GM19328 (cell line): ENCODE data around the gene CTBS.

Experiments
- ATAC-seq: cut with Tn5 transposase; IDR thresholded peaks from one replicate; pipeline ENCODE4 v1.9.1; 2021; ENCODE audit warnings: mild to moderate bottlenecking, moderate library complexity; ENCODE audit not compliant: unreplicated experiment

The CTBS gene

DNA sequence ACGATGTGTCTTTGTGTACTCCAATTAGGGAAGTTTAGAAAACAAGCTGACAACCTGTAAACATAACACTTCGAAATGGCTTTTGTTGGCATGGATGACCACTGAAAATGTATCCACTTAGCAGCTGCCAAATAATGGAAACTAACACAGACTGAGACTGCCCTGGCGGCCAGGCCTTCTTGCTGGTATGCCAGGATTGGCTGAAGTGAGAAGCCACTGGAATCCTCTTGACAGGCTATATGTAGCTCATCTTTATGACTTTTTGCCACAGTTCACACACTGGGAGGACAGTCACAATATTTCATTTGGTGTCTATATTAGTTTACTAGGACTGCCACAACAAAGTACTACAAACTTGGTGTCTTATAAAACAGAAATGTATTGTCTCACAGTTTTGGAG lies 12.9 kb upstream of the CTBS start:
- ATAC-seq: no peak

GRCh38 chr1:84585803-84586202 lies 11.6 kb upstream of the CTBS start:
- ATAC-seq: no peak

DNA sequence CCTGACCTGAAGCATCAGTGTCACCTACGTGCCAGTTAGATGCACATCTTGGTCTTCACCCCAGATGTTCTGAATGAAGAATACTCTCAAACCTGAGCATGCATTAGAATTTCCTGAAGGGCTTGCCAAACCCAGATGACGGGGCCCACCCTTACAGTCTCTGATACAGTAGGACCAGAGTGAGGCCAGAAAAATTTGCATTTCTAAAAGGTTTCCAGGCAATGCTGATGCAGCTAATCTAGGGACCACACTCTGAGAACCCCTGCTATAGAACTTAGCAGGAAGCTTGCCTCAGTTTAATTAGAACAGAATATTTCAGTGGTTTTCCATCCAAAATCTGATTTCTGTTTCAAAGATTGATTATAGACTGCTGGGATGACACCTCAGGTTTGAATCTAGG lies 9.9 kb upstream of the CTBS start:
- ATAC-seq: no peak

GRCh38 chr1:84583648-84584047 lies 9.4 kb upstream of the CTBS start:
- ATAC-seq: no peak

GRCh38 chr1:84582802-84583587 lies 8.8 kb upstream of the CTBS start:
- no peak for ATAC-seq

DNA sequence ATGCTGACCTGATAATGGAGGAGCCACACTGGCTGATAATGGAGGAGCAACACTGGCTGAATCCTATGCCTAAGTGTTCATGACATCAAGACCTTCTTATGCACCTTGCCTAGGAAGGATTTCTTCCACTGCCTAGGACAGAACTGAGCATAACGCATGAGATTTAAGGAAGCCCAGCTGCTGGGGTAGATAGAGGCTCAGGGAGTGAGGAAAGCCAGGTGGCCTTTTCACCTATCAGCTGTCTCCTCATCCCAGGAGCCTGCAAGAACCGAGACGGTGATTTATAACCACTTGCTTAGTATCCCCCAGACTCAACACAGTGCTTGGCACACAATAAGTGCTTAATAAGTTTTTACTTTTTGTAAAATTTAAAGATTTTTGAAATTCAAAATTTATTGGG lies 7.4 kb upstream of the CTBS start:
- no peak for ATAC-seq

GRCh38 chr1:84574936-84575335 lies 696 bp upstream of the CTBS start:
- no peak for ATAC-seq

GRCh38 chr1:84573481-84573966 lies 716 bp downstream of the CTBS start:
- ATAC-seq: no peak

- no peak for ATAC-seq
Measured at GRCh38 chr1:84571150-84571535, 3.1 kb downstream of the CTBS start.

DNA sequence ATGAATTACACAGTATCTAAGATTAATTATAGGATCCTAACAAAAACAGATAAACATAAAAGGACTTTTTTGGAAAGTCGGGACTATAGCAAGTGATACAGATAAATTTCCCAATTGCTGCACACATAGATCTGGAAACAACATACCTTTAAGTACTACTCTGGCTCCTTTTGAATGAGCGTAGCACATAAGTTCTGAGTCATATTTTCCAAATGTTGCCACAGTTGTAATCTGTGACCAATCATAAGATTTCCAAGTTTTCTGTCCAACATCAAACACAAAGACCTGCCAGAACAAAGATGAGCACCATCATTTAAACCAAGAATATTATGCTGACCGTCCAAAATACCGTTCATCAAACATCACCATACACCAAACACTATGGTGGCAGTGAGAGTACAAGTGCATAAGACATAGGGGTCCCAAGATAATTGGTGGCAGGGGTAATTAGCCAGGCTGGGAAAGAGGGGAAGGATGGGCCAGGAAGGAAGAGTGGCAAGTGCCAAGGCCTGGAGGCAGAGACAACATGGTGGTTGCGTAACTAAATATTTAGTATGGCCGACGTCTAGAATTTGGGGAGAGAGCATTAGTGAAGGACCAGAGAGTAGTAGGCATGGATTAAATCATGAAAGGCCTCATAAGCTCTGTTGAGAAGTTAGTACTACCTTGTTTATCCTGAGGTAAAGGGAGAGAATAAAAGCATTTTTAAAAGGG lies 3.6 kb downstream of the CTBS start:
- ATAC-seq: no peak

GRCh38 chr1:84569216-84569615 lies 5.0 kb downstream of the CTBS start:
- no peak for ATAC-seq

- no peak for ATAC-seq
Measured at GRCh38 chr1:84550826-84551225, 23.4 kb downstream of the CTBS start.

DNA sequence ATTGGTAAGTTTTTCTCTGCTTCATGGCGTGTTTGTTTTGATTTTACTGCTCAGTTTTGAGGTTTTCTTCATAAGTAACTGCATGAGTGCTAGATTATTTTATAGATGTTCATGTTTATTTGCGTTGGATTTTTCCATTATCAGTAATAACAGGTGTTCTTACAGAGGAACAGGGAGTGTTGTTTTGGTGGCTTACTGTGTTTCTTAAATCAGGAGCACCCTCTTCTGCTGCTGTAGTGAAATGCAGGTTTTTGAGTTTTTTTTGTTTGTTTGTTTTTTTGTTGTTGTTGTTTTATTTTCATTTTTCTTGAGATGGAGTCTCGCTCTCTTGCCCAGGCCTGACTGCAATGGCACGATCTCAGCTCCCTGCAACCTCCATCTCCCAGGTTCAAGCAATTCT lies 32.6 kb downstream of the CTBS start:
- no peak for ATAC-seq

DNA sequence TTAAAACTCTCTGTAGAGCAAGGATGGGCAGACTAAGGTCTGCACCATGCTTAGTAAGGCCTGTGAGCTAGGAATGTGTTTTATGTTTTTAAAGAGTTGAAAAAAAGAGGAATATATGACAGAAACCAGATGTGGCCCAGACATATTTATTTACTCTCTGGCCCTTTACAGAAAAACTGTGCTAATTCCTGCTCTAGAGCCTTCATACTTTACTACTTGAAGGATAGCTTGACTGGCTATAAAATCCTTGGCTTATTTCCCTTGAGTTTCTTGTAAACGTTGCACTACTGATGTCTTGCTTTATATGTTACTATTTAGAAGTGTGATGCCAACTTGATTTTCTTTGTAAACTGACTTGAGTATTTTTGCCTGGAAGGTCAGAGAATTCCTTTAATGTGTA lies 33.5 kb downstream of the CTBS start:
- no peak for ATAC-seq

DNA sequence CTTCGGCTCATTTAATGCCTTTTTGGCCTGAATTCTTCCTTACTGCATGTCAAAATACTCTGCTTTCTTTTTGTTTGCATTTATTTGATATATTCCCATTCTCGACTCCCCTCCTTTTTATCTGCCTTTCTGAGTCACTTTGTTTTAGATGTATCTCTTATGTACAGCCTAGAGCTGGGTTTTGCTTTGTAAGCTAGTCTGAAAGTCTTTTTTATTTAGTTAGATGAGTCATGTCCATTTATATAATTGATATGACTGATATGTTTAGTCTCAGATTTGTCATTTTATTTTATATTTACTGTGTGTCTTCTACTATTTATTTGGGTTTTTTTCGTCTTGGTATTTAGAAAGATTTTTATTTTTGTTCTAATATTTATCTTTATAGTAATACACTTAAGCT lies 34.3 kb downstream of the CTBS start:
- ATAC-seq: no peak

GRCh38 chr1:84538599-84538998 lies 35.6 kb downstream of the CTBS start:
- no peak for ATAC-seq

DNA sequence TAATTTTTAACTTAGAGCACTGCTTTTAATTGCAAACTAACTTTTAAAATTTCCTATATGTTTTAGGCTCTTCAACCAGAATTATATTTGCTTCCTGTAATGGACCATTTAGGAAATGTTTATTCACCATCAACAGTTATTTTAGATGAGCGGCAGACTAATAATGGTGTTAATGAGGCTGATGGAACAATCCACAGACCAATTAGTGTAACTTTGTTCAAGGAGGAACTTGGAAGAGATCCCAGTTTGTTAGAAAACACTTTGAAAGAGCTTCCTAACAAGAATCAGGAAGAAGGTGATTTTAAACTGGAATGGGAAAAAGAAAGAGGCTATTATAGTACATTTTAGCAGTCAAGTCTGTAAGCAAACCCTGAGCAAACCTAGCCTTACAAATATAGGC lies 48.5 kb downstream of the CTBS start:
- no peak for ATAC-seq

DNA sequence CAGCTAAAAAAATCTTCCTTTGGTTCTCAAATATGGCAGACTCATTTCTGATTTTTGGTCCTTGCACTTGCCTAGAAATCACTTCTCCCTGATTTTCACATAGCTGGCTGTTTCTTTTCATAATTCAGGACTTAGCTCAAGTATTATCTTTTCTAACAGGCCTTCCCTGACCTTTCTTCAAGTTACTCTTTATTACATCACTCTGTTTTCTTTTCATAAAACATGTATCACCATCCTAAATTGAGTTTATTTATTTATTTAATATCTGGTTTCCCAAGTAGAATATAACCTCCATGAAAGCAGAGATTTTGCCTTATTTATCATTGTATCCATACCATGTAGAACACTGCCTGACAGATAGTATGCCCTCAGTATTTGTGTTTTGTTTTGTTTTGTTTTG lies 49.6 kb downstream of the CTBS start:
- no peak for ATAC-seq

DNA sequence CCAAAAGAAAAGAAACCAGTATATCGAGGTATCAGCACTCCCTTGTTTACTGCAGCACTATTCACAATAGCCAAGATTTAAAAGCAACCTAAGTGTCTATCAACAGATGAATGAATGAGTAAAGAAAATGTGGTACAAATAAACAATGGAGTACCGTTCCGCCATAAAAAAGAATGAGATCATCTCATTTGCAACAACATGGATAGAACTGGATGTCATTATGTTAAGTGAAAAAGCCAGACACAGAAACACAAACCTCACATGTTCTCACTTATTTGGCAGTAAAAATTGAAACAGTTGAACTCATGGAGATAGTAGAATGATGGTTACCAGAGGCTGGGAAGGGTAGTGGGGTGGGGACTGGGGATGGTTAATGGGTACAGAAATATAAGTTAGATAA lies 63.6 kb downstream of the CTBS start:
- ATAC-seq: no peak

DNA sequence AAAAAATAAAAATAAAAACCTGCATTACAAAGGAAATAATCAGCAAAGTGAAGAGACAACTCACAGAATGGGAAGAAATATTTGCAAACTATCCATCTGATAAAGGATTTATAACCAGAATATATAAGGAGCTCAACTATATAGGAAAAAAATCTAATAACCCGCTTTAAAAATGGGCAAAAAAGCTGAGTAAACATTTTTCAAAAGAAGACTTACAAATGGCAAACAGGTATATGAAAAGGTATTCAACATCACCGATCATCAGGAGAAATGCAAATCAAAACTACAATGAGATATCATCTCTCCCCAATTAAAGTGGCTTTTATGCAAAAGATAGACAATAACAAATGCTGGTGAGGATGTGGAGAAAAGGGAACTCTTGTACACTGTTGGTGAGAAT lies 64.1 kb downstream of the CTBS start:
- ATAC-seq: no peak

GRCh38 chr1:84509029-84509428 lies 65.2 kb downstream of the CTBS start:
- ATAC-seq: no peak

GRCh38 chr1:84508510-84508909 lies 65.7 kb downstream of the CTBS start:
- no peak for ATAC-seq
